ENCODE data around the gene H6PD.
A peak's percentile ranks its signal among the peaks of the same experiment; 100 is the strongest.

H6PD gene

GRCh38 chr1:9186082-9186859 is 48.3 kb upstream of the H6PD start (continued):
- TF ChIP-seq ZNF280C (tag by site-specific recombination; IDR thresholded peaks at IDR 0.05) (no peak), PRDM6 (tag by site-specific recombination; IDR thresholded peaks at IDR 0.05) (no peak), KLF9 (tag by site-specific recombination; IDR thresholded peaks at IDR 0.05; ENCODE audit: low read depth) (no peak), GLIS1 (tag by site-specific recombination; IDR thresholded peaks at IDR 0.05) (peak; percentile 98), ELK4 (IDR thresholded peaks at IDR 0.05; ENCODE audit: borderline replicate concordance, low read depth, low read length) (no peak), ZNF707 (tag by site-specific recombination; IDR thresholded peaks at IDR 0.05) (no peak), ZNF221 (tag by site-specific recombination; IDR thresholded peaks at IDR 0.05; ENCODE audit: borderline replicate concordance) (no peak), BCL11A (tag by site-specific recombination; IDR thresholded peaks at IDR 0.05; ENCODE audit: low read depth) (no peak), ZIC2 (tag by site-specific recombination; IDR thresholded peaks at IDR 0.05) (peak; percentile 87), SCRT2 (tag by site-specific recombination; IDR thresholded peaks at IDR 0.05) (no peak)

- Histone ChIP-seq H3K4me1 (ENCODE audit: control insufficient read depth, insufficient read depth, low read length) (0 out of 2 replicates have a peak, but pooled peaks cover 2% of the 10 kb centered on the region), H3K4me3 (ENCODE audit: low read depth, low read length) (no peak overlapping the region), H3K36me3 (ENCODE audit: control insufficient read depth in 2 of 2, insufficient read depth in 1 of 2, low read length in 2 of 2) (peaks cover 0 to 24% of the 10 kb centered on the region in 2 experiments; a peak in 1 of 3 replicates), H3K9me3 (ENCODE audit: control insufficient read depth, insufficient read depth, low read depth, low read length) (no peaks in the 10 kb centered on the region), H3K27ac (ENCODE audit: extremely low read depth, low read depth, low read length) (no peak overlapping the region)
- TF ChIP-seq ZXDB (tag by site-specific recombination; IDR thresholded peaks at IDR 0.05) (no peak), ZNF112 (tag by site-specific recombination; IDR thresholded peaks at IDR 0.05) (no peak), ZNF623 (tag by site-specific recombination; IDR thresholded peaks at IDR 0.05) (no peak), YY1 (tag by site-specific recombination; IDR thresholded peaks at IDR 0.05) (no peak), SP7 (tag by site-specific recombination; IDR thresholded peaks at IDR 0.05) (no peak), ZBTB21 (tag by site-specific recombination; IDR thresholded peaks at IDR 0.05) (no peak), PATZ1 (tag by site-specific recombination; IDR thresholded peaks at IDR 0.05) (no peak), ZNF645 (tag by site-specific recombination; IDR thresholded peaks at IDR 0.05) (no peak), ZBTB17 (tag by site-specific recombination; IDR thresholded peaks at IDR 0.05) (no peak), ZNF16 (tag by site-specific recombination; IDR thresholded peaks at IDR 0.05; ENCODE audit: low read depth) (no peak)
- CTCF ChIA-PET, result interaction anchor here (1.6 kb wide), 1 partner anchor 77 kb away, joined by 6 read pairs; no protein-coding TSS in a partner anchor
- POLR2A ChIA-PET, result interaction anchor here (1.5 kb wide), 1 partner anchor 9 kb away, joined by 4 read pairs; no protein-coding TSS in a partner anchor
Measured at GRCh38 chr1:9187004-9187403, 47.6 kb upstream of the H6PD start.
